Stimulated activated CD8-positive, alpha-beta memory T cell treated with anti-CD3 and anti-CD28 coated beads, Interleukin-12 subunit alpha, Interleukin-12 subunit beta, amount 100 ng/mL, for 24 hours (primary cell): Measurements from ENCODE around the gene FBXL17.

Experiments
- DNase-seq: peaks from one replicate; pipeline ENCODE4 v3.0.0-alpha.2; 2020; ENCODE audit errors: extremely low read depth

Gene FBXL17

DNA sequence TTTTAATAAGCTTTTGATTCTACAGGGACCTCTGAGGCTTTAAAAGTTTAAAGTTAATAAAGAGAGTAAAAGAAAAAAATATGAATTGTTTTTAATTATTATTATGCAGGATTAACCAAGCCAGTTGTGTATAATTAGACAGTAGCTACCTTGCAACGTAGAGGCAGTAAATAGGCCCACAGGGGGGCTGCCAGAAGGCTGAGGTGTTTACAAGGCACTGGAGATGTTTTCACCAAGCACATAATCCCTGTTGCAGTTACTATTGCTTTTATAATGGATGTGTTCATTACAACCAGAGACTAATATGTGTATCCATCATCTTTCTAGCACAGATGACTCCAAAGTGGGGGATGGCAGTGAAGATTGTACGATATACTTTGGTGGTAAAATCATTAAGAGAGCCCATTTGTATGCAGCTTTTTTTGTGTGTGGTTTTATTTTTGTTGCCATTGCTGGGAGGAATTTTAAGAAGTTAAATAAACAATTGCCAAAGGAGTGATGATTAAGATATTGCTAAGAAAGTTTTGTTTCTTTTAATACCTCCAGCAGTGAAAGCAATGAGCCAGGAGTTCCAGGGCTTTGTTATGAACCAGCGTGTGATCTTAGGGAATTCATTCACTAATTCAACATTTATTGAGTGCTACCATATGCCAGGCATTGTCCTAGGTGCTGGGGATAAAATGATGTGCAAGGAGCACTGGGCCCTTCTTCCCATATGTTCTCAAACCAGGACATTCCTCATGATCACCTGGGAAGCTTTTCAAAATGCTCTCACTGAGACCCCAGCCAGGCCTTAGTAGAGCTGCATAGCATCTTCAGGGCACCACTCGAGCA, 572.5 kb downstream of the FBXL17 start:
- DNase-seq = no peak
